Loucy (cell line): ENCODE data around the gene TAOK2.

Experiments used
- EZH2phosphoT487 ChIP-seq: fragments of 200-600 bp; IDR thresholded peaks from 2 replicates; pipeline ENCODE4 v1.6.1; 2018; ENCODE audit warnings: antibody characterized with exemption, mild to moderate bottlenecking, moderate library complexity, borderline replicate concordance
- TF ChIP-seq, protein P1 (sequence below): fragments of 200-600 bp; sonication (generic); conservative IDR thresholded peaks from 2 replicates; pipeline ENCODE4 v1.5.1; 2014; ENCODE audit warnings: mild to moderate bottlenecking, antibody characterized with exemption, low read length

- TF ChIP-seq, protein P1, sequence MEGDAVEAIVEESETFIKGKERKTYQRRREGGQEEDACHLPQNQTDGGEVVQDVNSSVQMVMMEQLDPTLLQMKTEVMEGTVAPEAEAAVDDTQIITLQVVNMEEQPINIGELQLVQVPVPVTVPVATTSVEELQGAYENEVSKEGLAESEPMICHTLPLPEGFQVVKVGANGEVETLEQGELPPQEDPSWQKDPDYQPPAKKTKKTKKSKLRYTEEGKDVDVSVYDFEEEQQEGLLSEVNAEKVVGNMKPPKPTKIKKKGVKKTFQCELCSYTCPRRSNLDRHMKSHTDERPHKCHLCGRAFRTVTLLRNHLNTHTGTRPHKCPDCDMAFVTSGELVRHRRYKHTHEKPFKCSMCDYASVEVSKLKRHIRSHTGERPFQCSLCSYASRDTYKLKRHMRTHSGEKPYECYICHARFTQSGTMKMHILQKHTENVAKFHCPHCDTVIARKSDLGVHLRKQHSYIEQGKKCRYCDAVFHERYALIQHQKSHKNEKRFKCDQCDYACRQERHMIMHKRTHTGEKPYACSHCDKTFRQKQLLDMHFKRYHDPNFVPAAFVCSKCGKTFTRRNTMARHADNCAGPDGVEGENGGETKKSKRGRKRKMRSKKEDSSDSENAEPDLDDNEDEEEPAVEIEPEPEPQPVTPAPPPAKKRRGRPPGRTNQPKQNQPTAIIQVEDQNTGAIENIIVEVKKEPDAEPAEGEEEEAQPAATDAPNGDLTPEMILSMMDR, result no peak
- no peak for TF ChIP-seq EZH2phosphoT487
These were observed 13.3 kb downstream of the TAOK2 start for GRCh38 chr16:29986931-29987330.
